HG02798 (cell line): ENCODE measurements around the gene ISG20L2.

ENCODE experiments used
- ATAC-seq: cut with Tn5 transposase; IDR thresholded peaks from one replicate; pipeline ENCODE4 v1.9.1; 2021; ENCODE audit warnings: mild to moderate bottlenecking; ENCODE audit not compliant: unreplicated experiment, poor library complexity

Gene ISG20L2

DNA sequence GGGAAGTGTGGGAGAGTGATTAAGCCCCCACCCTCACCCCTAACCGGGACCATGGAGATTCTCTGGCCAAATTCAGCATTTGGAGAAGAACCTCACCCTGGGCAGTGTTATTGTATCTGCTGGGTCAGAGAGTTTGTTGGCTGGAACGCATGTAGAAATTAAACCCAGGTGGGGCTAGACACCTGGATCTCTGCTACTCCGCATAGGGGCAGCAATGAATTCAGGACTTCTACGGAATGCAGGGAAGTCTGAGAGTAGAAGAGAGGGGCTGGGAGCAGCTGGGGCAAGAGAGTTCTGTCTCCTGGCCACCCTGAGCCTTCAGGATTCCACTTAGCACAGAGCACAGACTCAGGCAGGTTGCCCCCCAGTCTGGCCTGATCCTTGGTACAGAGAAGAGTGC, 19.5 kb downstream of the ISG20L2 start:
- no peak for ATAC-seq

DNA sequence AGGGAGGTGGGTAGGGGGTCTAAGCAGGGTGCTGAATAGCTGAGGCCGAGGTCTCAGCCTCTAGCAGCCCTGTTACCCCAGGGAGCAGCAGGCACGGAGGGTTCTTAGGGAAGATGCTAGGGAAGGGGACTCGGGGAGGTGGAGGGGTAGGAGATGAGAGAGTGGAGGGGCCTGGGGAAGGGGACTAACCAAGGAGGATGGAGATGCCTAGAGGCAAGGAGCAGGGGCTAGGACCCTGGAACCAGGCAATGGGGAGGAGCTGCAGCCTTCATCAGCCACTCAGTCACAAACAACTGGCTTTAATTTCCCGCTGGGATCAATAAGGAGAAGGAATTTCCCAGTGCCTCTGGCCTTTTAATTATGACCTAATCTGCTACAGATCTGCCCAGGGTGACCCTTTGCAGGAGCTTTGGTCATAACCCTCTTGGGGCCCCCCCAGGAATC, 20.3 kb downstream of the ISG20L2 start:
- no peak for ATAC-seq

DNA sequence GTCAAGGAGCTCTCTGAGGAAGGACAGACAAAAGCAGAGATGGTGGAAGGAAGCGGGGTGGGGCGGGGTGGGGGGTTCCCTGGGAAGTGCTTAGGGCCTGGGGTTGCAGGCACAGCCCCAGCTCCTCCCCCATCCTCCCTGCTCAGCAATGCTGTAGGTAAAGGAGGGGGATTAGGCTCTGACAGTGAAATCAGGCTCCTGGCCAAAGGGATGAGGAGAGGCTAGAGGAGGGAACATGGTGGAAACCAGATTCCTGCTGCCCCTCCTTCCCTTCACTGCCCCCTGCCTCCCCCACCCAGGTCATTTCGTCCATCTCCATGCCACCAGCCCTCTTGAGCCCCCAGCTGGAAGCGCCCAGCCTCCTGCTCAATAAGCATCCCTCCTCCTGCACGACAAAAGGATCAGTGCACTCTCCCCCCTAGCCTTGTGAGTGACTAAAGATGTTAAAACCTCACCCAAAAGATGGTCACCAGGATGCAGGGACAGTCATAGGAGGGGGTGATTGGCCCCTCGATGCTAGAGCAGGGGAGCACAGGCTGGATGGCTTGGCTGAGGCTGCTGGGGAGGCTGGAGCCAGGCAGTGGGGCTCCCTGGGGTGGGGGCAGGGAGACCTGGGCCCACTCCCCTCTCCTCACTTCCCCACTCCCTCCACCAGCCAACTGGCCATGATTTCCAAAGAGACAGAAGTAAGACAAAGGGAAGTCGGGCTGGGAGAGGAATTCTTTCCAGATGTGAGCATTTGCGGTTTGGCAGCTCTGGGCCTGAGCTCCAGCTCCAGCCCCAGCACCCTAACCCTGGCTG, 20.9 kb downstream of the ISG20L2 start:
- no peak for ATAC-seq

DNA sequence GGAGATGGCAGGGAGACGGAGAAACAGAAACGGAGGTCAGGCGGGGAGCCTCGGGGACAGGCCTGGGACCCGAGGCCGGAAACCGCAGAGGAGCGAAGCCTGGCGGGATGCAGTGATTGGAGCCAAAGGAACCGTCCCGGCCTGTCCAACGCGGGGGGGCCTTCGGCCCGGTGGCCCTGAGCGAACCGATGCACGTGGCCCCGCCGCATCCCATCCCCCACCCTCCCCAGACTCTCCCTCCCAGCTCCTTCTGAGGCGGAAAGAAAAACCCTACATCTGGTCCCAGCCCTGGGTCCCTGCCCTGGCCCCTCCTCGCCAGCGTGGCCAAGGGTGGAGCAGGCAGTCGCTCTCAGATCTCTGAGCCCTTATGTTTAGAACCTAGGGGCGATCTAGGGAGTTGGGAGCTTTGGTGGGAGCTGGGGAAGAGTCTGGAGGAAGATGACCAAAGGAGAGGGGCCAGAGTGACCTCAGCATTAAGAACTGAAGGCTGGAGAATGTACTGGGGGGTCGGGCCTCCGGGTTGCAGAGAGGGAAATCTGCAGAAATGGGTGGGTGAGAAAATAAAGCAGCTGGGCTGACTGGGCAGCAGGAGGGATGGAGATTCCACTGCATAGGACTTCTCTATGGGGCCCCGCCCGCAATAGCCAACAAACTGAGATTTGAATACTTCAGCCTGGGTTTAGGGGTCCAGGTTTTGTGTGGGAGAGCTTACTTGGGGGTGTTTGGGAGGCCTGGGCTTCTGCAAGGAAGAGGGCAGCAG, 21.7 kb downstream of the ISG20L2 start:
- no peak for ATAC-seq

DNA sequence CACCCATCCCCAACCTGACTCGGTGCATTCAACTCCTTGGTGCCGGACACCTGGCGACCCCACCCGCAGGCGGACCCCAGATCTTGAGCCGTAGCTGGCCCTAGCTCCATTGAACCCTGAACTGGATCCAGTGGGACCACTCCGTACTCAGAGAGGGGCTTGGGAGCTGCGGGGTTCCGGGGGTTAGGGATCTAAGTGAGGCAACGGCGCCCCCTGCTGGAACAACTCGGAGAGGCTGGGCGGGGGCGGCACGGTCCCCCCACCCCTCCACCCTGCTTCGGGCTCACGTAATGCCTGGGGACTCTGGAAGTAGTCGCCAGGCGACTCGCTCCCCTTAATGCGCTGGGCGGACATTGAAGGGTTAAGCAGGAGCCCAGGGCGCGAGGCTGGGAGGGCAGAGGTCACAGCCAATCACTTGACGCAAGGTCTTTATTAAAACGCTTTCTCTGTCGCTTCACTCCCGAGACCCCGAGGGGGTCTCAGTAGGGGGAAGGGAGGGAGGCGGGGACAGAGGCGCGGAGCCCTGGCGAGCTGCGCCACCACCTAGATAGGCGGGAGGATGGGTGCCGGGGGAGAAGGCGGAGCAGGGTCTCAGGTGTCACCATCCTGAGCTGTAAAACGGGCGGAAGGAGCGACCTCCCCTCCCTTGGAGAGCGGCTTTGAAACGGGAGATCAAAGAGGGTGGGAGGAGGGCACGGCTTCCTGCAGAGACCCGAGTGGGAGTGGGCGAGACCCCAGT, 22.5 kb downstream of the ISG20L2 start:
- ATAC-seq: no peak

DNA sequence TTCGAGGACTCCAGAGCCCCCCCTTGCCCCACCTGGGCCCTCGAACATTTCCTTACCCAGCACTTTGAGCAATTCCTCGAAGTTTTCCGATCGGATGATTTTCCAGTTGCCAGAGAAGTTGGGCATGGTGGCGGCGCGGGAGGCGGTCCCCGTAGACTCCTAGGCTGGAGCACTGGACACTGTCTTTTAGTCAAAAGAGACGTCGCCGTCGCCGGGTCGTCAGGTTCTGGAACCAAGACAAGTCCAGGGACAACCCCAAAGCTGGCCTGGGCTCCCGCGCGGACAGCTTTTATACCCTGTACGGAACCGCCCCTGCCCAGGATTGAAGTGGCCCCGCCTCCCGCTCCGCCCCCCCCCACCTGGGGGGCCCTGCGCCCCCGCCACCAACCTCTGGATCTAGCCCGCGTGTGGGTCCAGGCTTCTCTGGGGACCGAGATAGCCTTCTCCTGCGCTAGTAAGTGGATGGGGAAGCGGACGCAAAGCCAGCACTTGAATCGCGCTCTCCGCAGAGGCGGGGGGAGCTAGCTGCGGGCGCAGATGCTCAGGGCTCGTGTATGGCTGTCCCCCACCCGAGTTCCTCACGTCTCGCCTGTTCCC, 23.1 kb downstream of the ISG20L2 start, which contains the start of gene CRABP2:
Gene CRABP2 (minus strand): TSS at position 263 of the 597 bp plus-strand sequence. CDS start 137 bp downstream, at position 126.
- no peak for ATAC-seq

DNA sequence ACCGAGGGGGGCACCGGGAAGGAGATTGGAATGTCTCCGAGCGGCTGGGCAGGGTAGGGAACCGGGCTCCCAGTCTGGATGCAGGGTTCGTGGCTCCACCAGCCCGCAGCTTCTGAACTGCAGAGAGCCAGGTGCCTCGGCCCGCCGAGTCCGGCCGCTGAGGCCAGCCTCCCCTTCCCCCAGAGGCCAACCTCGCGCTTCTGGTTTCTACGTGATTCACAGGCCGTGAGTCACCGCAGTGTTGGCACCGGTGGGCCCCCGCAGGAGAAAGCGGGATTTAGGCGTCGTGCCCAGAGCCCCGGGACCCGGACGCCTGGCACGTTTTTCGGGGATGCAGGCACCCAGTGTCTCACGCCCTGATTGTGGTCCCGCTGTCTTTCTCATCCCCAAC, 23.6 kb downstream of the ISG20L2 start:
- ATAC-seq: no peak

DNA sequence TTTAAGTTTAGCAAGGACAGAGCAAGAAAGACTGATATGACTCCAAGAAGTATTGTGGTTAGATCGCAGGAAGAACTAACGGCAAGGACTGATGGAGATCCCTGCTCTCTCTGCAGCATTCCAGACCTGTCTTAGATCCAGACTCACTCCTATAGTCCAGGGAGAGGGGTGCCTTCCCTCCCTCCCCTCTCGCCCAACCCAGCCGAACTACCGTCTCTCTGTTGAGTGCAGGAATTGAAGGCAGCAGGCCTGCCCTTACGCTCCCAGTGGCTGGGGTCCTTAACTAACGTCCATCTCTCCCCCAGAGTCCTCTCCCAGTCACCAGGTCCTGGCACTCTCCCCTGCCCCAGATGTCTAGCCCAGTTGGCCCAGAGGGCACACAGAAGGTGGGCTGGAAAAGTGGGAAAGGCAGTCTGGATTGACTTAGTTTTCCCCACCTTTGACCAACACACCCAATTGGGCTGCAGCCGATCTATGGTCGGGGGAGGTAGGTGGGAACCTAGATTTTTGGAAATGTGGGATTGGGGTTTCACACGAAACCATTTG, 24.3 kb downstream of the ISG20L2 start:
- ATAC-seq: no peak

DNA sequence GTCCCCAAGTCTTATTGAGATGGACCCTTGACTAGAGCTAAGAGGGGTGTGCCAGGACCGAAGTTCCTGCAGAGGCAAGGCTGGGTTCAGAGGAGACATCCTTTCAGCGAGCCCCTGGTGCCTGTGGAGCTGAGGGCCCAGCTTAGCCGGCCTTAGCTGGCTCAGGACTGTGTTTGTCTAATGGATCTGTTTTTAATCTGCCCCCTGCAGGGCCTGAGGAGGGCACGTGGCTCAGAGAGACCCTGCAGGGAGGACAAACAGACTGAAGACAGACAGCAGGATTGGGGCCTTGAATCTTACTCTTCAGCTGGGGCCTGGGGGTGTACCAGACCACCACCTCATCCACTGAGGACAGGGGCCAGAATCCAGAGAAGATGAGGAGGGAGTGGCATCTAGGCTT, 24.8 kb downstream of the ISG20L2 start:
- ATAC-seq: no peak

DNA sequence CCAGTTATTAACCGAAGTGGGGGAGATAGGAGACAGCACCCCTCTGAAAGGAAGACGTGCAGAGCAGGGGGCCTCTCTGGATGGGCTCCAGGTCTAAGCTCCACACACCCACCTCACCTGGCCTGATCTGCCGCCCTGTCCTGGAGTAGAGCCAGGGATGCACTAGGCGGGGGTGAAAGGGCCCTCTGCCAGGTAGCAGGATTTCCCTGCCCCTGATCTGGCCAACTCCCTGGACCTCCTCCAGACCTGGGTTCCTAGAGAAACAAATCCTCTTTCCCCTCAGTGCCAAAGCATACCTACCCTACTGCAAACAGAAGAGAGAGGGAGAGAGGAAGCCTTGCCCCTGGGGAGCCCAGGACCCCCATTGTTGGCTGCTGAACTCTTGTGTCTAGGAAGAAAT, 25.2 kb downstream of the ISG20L2 start:
- no peak for ATAC-seq

DNA sequence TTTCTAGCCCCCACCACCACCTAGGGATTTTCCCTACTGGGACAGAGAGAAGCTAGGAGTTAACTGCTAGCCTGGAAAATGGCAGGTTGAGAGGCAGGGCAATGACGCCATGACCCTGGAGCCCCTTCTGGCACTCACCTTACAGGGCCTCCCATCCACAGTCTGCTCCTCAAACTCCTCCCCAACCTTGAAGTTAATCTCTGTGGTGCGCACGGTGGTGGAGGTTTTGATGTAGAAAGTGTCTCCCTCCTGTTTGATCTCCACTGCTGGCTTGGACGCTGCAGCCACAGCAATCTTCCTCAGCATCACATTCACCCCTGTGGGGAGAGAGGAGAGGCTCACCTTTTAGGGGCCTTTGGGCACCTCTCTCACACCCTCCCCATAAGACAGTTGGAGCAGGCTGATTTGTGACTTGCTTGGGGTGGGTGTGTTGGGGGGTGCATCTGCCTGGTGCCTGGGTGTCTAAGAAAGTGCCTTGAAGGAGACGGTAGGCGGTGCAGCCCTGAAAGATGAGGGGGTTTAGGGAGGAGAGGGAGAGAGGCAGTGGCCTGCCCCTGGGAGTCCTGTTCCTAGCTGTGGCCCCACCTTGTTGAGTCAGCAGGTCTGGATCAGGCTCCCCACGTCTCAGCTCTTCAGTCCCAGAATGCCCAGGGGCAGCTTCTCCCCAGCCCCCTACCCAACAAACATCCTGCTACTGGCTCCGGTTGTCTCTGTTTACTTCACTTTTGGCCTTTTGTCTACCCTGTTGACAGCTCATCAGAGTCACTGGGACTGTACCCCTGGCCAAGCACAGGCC, 27.6 kb downstream of the ISG20L2 start:
- ATAC-seq: no peak

DNA sequence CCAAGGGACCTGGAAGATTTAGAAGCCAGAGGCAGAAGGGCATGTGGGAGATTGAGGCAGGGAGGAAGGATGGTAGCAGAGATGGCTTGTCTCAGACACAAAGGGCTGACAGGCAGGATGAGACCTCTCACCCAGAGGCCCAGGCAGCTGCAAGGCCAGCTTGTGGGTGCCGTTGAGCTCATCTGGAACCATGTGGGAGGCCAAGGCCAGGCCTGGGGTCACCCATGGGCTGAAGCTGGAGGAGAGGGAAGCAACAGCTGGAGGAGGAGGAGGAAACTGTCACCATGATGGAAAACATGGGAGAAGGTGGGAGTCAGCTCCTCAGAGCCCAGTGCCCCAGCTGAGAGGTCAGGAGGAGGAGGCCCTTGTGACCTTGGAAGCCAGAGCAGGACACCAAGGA, 29.6 kb downstream of the ISG20L2 start:
- ATAC-seq: no peak

DNA sequence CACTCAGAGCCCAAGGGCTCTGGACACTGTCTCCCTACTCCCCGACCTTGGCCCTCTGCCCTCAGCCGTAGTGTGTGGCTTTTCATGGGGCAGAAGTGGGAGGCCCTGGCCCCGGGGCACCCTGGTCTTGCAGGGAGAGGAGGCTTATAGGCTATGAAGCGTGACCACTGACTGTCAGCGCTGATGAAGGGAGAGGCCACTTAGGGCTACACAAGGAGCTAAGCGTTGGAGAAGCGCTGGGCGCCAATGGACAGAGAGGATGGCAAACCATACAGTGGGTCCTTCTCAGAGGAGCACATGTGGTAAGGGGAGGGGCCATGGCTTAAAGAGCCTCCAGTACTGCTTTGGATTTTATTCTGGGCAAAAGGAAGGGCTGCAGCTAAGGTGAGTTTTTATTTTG, 31.1 kb downstream of the ISG20L2 start:
- no peak for ATAC-seq

DNA sequence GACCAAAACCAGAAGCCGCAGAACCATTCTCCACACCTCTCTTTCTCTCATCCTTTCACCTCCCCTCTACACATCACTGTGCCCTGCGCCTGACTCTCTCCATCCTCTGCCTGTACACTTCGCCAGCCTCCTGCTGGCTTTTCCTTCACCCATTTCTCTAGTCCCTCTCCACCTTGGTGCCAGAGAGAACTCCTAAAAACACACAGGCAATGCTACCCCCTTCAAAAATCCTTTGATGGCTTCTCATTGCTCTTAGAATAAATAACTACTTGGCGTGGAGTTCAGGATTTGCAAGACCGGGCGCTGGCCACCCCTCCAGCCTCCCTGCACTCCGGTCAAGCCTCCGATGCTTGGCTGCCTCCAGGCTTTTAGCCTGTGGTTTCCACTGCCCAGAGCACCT, 31.8 kb downstream of the ISG20L2 start:
- no peak for ATAC-seq

DNA sequence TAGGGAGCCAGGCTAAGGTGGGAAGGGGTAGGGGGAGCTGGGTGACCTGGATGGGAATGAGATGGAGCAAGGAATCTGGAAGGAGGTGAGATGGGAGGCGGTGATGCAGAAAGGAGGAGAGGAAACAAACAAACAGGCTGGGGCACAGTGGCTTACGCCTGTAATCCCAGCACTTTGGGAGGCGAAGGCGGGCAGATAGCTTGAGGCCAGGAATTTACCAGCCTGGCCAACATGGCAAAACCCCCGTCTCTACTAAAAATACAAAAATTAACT, 33.9 kb downstream of the ISG20L2 start:
- no peak for ATAC-seq

DNA sequence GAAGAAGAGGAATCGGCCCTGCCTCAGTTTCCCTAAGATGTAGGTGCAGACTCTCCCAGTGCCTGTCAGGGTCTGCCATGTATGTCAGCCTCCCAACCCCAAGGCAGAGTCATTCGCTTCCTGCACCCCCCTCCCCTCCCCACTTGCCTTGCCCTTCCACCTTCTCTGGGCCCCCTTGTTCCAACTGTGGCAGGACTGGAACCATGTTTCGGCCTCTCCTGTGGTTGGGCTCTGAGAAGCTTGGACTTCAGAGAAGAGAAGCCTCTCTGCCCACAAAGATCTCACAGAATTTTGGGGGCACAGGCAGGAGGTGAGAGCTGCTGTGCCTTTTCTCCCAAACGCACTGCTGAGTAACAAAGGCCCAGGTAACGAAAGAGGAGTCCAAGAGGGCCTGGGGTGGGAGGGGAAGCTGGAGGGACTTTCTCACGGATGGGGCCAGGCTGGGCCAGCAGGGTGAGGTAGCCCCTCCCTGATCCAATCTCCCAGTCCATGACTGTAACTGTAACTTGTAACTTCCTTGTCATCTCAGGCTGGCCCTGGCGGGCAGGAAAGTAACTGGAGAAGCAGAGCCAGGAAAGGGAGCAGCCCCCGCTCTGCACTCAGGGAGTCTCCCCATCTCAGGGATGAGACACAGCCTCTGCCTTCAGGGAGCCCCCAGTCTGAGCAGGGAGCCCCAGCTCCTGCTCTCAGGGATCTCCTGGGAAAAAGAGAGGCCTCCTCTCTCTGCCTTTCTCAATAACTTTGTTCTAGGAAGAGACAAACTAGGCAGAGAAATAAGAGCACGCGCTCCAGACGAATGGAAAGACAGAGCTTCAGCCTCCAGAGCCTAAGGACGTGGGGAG, 34.5 kb downstream of the ISG20L2 start:
- ATAC-seq: no peak

DNA sequence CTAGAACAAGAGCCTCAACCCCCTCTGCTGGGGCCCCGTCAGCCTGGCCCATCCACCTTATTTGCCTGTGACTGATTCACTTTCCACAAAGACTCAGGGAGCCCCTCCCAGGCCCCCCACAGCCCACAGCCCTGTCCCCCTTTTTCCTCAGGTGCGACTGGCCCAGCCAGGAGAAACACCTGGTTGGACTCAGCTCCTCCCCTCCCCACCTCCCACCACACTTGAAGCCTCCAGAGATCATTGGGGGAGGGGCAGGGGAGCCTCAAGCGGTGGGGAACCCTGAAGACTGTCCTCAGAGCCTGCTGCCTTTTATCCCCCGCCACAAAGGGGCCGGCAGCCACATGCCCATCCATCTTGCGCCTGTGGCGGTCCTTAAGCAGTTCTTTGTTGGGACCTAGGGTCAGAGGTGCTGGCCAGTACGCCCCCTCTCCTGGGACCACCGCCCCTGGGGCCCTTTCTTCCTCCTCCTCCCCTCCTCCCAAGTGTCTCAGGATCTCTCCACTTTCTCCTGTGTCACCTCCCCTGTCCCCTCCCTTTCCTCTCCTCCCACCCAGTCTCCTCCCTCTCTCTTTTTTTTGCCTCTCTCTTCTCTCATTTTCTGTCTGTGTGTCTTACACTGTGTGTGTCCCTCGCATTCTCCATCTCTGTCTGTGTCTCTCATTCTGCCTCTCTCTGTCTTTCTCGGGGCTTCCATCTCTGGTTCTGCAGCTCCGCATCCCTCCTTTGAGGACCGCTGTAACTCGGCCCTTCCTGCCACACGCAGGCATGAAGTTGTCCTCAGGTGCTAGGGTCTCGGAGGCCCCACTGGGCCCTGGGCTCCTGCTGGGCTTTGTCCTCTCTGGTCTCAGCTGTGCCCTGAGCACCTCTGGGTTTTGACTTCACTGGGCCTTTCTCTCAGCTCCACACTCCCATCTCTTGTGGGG, 35.4 kb downstream of the ISG20L2 start:
- no peak for ATAC-seq

DNA sequence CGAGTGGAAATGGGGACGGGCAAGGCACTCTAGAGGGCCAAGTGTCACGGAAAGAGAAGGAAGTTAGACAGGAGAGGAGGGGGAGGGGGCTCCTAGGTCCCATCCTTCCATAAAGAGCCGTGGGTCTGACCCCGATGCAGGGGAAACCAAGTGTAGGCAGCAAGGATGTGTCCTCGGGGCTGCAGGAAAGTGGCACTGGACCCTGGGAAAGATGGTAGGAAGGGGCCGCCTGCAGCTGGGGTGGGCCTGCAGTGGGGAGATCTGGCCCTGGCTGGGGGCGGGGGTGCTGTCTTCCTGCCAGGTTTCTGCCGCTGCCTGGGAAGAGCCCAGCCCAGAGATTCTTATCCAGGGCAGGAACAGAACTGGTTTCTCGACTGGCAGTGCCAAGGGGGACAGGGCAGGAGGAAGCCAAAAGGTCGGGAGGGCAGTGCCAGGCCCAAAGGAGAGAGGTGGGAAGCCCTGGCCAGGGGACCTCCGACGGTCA, 36.1 kb downstream of the ISG20L2 start:
- ATAC-seq: no peak
